GM23338 (cell line): Measurements from ENCODE around the gene DPPA4. TPM values are rescaled to one million over a fixed set of nuclear protein-coding genes. Genes with fewer than 3 reads are reported as not detected.

Source experiments
- ATAC-seq: fragments of 200-7000 bp; cut with Tn5 transposase; 3 replicates; pipeline ENCODE4 v1.9.1; 2020
- DNase-seq: peaks from one replicate; pipeline ENCODE4 v3.0.0-alpha.2; 2015; ENCODE audit warnings: low spot score
- H2AFZ ChIP-seq: fragments of 200-600 bp; sonication (generic); 2 replicates; pipeline ENCODE4 v1.8.0; 2016; ENCODE audit warnings: antibody characterized with exemption, mild to moderate bottlenecking, moderate library complexity
- H3F3A ChIP-seq: fragments of 200-600 bp; sonication (generic); replicated peaks from 2 replicates; pipeline ENCODE4 v1.8.0; 2017; ENCODE audit warnings: antibody characterized with exemption, mixed run types, low read depth
- H3K27ac ChIP-seq: fragments of 200-600 bp; sonication (generic); 2 replicates; pipeline ENCODE4 v1.6.1; 2016; ENCODE audit warnings: low read depth
- H3K27me3 ChIP-seq: fragments of 200-600 bp; sonication (generic); 2 replicates; pipeline ENCODE4 v1.8.0; 2016; ENCODE audit warnings: mild to moderate bottlenecking, mixed run types, moderate library complexity; ENCODE audit not compliant: insufficient read depth
- H3K36me3 ChIP-seq: fragments of 200-600 bp; sonication (generic); 2 replicates; pipeline ENCODE4 v1.8.0; 2016; ENCODE audit warnings: mild to moderate bottlenecking; ENCODE audit not compliant: insufficient read depth
- H3K4me1 ChIP-seq: fragments of 200-600 bp; sonication (generic); 2 replicates; pipeline ENCODE4 v1.8.0; 2016; ENCODE audit warnings: mild to moderate bottlenecking, moderate library complexity; ENCODE audit not compliant: insufficient read depth
- H3K4me2 ChIP-seq: fragments of 200-600 bp; sonication (generic); 2 replicates; pipeline ENCODE4 v1.7.1; 2017; ENCODE audit warnings: mixed run types
- H3K4me3 ChIP-seq: fragments of 200-600 bp; sonication (generic); 2 replicates; pipeline ENCODE4 v1.6.1; 2016; ENCODE audit warnings: mixed run types
- H3K79me2 ChIP-seq: fragments of 200-600 bp; sonication (generic); replicated peaks from 2 replicates; pipeline ENCODE4 v1.8.0; 2017; ENCODE audit warnings: mild to moderate bottlenecking; ENCODE audit not compliant: insufficient read depth
- H3K9me2 ChIP-seq: fragments of 200-600 bp; sonication (generic); 2 replicates; pipeline ENCODE4 v1.8.0; 2017; ENCODE audit not compliant: insufficient read depth
- H4K20me1 ChIP-seq: fragments of 200-600 bp; sonication (generic); replicated peaks from 2 replicates; pipeline ENCODE4 v1.8.0; 2017; ENCODE audit warnings: mild to moderate bottlenecking; ENCODE audit not compliant: insufficient read depth
- H3K27ac Mint-ChIP-seq: 2 replicates; pipeline ENCODE4 v1.8.0; 2020; ENCODE audit warnings: inconsistent platforms, mild to moderate bottlenecking, moderate library complexity, mixed read lengths
- H3K27me3 Mint-ChIP-seq: 3 replicates; pipeline ENCODE4 v1.8.0; 2022; ENCODE audit warnings: low read depth, mild to moderate bottlenecking, moderate library complexity, mixed read lengths, inconsistent platforms; ENCODE audit not compliant: insufficient read depth, poor library complexity
- H3K36me3 Mint-ChIP-seq: 3 replicates; pipeline ENCODE4 v1.8.0; 2021; ENCODE audit warnings: low read depth, mild to moderate bottlenecking, inconsistent platforms, moderate library complexity, mixed read lengths
- H3K4me1 Mint-ChIP-seq: 3 replicates; pipeline ENCODE4 v1.8.0; 2020; ENCODE audit warnings: mild to moderate bottlenecking, inconsistent platforms, mixed read lengths
- H3K4me3 Mint-ChIP-seq: 3 replicates; pipeline ENCODE4 v1.8.0; 2021; ENCODE audit warnings: moderate library complexity, mild to moderate bottlenecking, inconsistent platforms, mixed read lengths
- H3K9me3 Mint-ChIP-seq: 3 replicates; pipeline ENCODE4 v1.8.0; 2020; ENCODE audit warnings: moderate library complexity, mild to moderate bottlenecking, inconsistent platforms, mixed read lengths
- CREB1 ChIP-seq: fragments of 250-450 bp; sonication (Bioruptor Pico); IDR thresholded peaks from 2 replicates; pipeline ENCODE4 v1.5.0; 2020; ENCODE audit warnings: low read depth, mild to moderate bottlenecking, moderate library complexity
- CTCF ChIP-seq, 2 experiments: fragments of 200-600 bp in 1 of 2; sonication (generic) in 1 of 2; conservative IDR thresholded peaks; 2 replicates each; pipeline versions ENCODE4 v1.5.1 to v1.6.1; 2016 to 2017; ENCODE audit warnings: antibody characterized with exemption in 2 of 2, low read depth in 2 of 2, mild to moderate bottlenecking in 2 of 2, moderate library complexity in 1 of 2
- ETS1 ChIP-seq: IDR thresholded peaks from 2 replicates; pipeline ENCODE4 v1.6.1; 2016; ENCODE audit warnings: antibody characterized with exemption
- EZH2 ChIP-seq: fragments of 200-600 bp; sonication (generic); IDR thresholded peaks from one replicate; pipeline ENCODE4 v1.8.0; 2017; ENCODE audit warnings: antibody characterized with exemption, mild to moderate bottlenecking, low read depth; ENCODE audit not compliant: unreplicated experiment
- EZH2phosphoT487 ChIP-seq: fragments of 200-600 bp; sonication (generic); IDR thresholded peaks from one replicate; pipeline ENCODE4 v1.8.1; 2018; ENCODE audit warnings: antibody characterized with exemption; ENCODE audit not compliant: unreplicated experiment
- JUNB ChIP-seq: IDR thresholded peaks from one replicate; pipeline ENCODE4 v1.6.1; 2016; ENCODE audit warnings: antibody characterized with exemption; ENCODE audit not compliant: unreplicated experiment
- NANOG ChIP-seq: IDR thresholded peaks from 2 replicates; pipeline ENCODE4 v1.6.1; 2016; ENCODE audit warnings: antibody characterized with exemption, borderline replicate concordance
- POLR2AphosphoS5 ChIP-seq: IDR thresholded peaks from 2 replicates; pipeline ENCODE4 v1.6.1; 2016; ENCODE audit warnings: antibody characterized with exemption, low read depth
- REST ChIP-seq: IDR thresholded peaks from one replicate; pipeline ENCODE4 v1.6.1; 2018; ENCODE audit warnings: antibody characterized with exemption; ENCODE audit not compliant: unreplicated experiment
- STAT1 ChIP-seq: IDR thresholded peaks from one replicate; pipeline ENCODE4 v1.6.1; 2016; ENCODE audit warnings: antibody characterized with exemption; ENCODE audit not compliant: unreplicated experiment
- ZNF114 ChIP-seq: fragments of 250-450 bp; sonication (Bioruptor Pico); IDR thresholded peaks from 2 replicates; pipeline ENCODE4 v1.5.0; 2020; ENCODE audit warnings: mild to moderate bottlenecking, moderate library complexity
- ZNF331 ChIP-seq: fragments of 250-450 bp; sonication (Bioruptor Pico); IDR thresholded peaks from 2 replicates; pipeline ENCODE4 v1.5.0; 2020; ENCODE audit warnings: low read depth, mild to moderate bottlenecking, moderate library complexity
- ZNF462 ChIP-seq: fragments of 250-450 bp; sonication (Bioruptor Pico); IDR thresholded peaks from 2 replicates; pipeline ENCODE4 v1.5.0; 2020; ENCODE audit warnings: mild to moderate bottlenecking, moderate library complexity
- polyA plus RNA-seq: library from polyadenylated mRNA; unstranded; fragments of >200 nt; fragmentation: Nextera tagmentation; extraction: Ambion mirVana; gene quantifications from 2 replicates; pipeline ENCODE4 v1.2.1, GENCODE V29; 2016
- total RNA-seq: library from RNA; depleted of rRNA; stranded (reverse); fragments of >200 nt; shearing (Covaris generic); gene quantifications from 2 replicates; pipeline ENCODE4 v1.2.3, GENCODE V29; 2014

Gene DPPA4
- total and polyA plus RNA-seq, 2 experiments from 2014 or later: 546 to 878 TPM

DNA sequence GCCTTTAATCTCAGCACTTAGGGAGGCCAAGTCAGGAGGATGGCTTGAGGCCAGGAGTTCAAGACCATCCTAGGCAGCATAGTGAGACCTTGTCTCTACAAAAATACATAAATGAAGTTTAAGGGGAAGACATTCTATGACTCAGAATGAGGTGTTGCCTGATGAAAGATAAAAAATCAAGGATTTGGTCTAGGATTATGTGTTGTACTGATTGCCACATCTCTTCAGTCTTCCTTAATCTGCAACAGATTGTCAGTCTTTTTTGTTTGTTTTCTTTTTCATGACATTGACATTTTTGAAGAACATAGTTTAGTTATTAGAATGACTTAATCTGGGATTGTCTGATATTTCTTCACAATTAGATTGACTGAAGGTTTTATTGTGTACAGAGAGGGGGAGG, 26.3 kb upstream of the DPPA4 start:
- H2AFZ ChIP-seq: no peak overlapping the region
- H3K27ac ChIP-seq: 0 out of 2 replicates have a peak overlapping the region, but pooled peaks have one; percentile 23
- Mint-ChIP-seq H3K9me3 (no peaks in the 10 kb centered on the region), H3K36me3 (peaks cover 31% of the 10 kb centered on the region), H3K4me3 (no peak overlapping the region), H3K27ac (peak overlapping the region; percentile 49; the same call in 1 of the 2 replicates), H3K27me3 (peaks cover 4% of the 10 kb centered on the region), H3K4me1 (peaks cover 16% of the 10 kb centered on the region; the same call in 2 of the 3 replicates)
- peaks cover 13% of the 10 kb centered on the region; the same call in 1 of the 2 replicates for H3K4me1 ChIP-seq
- no peak overlapping the region for H3K4me2 ChIP-seq
- DNase-seq (no peak), ATAC-seq (no peak)
- no peak overlapping the region for H3K4me3 ChIP-seq
- no peaks in the 10 kb centered on the region; the same call in 1 of the 2 replicates for H3K9me2 ChIP-seq
- peaks cover 3% of the 10 kb centered on the region for H3K36me3 ChIP-seq
- TF ChIP-seq POLR2AphosphoS5 (no peak), EZH2phosphoT487 (no peak), ZNF462 (no peak), ETS1 (no peak), CTCF (conservative IDR thresholded peaks at IDR 0.05; ENCODE audit: low read depth in 2 of 2) (no peak), STAT1 (no peak), EZH2 (no peak), ZNF331 (no peak), CREB1 (no peak), JUNB (no peak), ZNF114 (CRISPR knock-in tag) (no peak), REST (no peak), NANOG (no peak)
- H3F3A ChIP-seq: no peaks in the 10 kb centered on the region
- H3K79me2 ChIP-seq: peaks cover 10% of the 10 kb centered on the region
- no peaks in the 10 kb centered on the region for H3K27me3 ChIP-seq
- no peaks in the 10 kb centered on the region; the same call in 1 of the 2 replicates for H4K20me1 ChIP-seq
